HCT116 (cell line): ENCODE results near the gene LIN9.

Experiments used
- CBX3 ChIP-seq: IDR thresholded peaks from 2 replicates; pipeline ENCODE4 v1.6.1; 2012; ENCODE audit warnings: low read depth
- CEBPB ChIP-seq: IDR thresholded peaks from 2 replicates; pipeline ENCODE4 v1.6.1; 2012; ENCODE audit warnings: low read depth
- EZH2 ChIP-seq: fragments of 200-600 bp; sonication (generic); IDR thresholded peaks from 2 replicates; pipeline ENCODE4 v1.6.1; 2017; ENCODE audit warnings: antibody characterized with exemption, mixed run types
- EZH2phosphoT487 ChIP-seq: fragments of 200-600 bp; IDR thresholded peaks from 2 replicates; pipeline ENCODE4 v1.6.1; 2018; ENCODE audit warnings: antibody characterized with exemption, borderline replicate concordance
- POLR2A ChIP-seq: IDR thresholded peaks from 2 replicates; pipeline ENCODE4 v1.7.0; 2011; ENCODE audit warnings: borderline replicate concordance; ENCODE audit not compliant: insufficient read depth, insufficient read length; ENCODE audit errors: extremely low read depth
- POLR2AphosphoS5 ChIP-seq: IDR thresholded peaks from 2 replicates; pipeline ENCODE4 v1.6.1; 2011; ENCODE audit warnings: mild to moderate bottlenecking, low read depth, low read length, moderate library complexity
- ZFX ChIP-seq: fragments of 450-650 bp; IDR thresholded peaks from 2 replicates; pipeline ENCODE4 v1.6.1; 2017
- TF ChIP-seq, protein P1 (sequence below), 3 experiments: fragments of 200-600 bp in 1 of 3; sonication (generic) in 1 of 3; IDR thresholded peaks in 2 of 3; conservative IDR thresholded peaks in 1 of 3; 2 replicates each; pipeline ENCODE4 v1.5.1; 2012 to 2017; ENCODE audit warnings: low read depth in 2 of 3, low read length in 2 of 3, antibody characterized with exemption in 1 of 3, borderline replicate concordance in 1 of 3, control low read depth in 1 of 3, mild to moderate bottlenecking in 1 of 3, mixed read lengths in 1 of 3, mixed run types in 1 of 3, moderate library complexity in 1 of 3; ENCODE audit not compliant: insufficient read depth in 1 of 3
- TF ChIP-seq, protein P2 (sequence below): IDR thresholded peaks from 2 replicates; pipeline ENCODE4 v1.6.1; 2012; ENCODE audit warnings: low read depth
- TF ChIP-seq, protein P3 (sequence below): IDR thresholded peaks from 2 replicates; pipeline ENCODE4 v1.6.1; 2012

GRCh38 chr1:226233293-226233692, 75.7 kb downstream of the LIN9 start:
- TF ChIP-seq CEBPB (no peak), POLR2A (no peak), EZH2phosphoT487 (no peak), CBX3 (no peak), ZFX (no peak), EZH2 (no peak), POLR2AphosphoS5 (no peak)
- TF ChIP-seq, protein P1, sequence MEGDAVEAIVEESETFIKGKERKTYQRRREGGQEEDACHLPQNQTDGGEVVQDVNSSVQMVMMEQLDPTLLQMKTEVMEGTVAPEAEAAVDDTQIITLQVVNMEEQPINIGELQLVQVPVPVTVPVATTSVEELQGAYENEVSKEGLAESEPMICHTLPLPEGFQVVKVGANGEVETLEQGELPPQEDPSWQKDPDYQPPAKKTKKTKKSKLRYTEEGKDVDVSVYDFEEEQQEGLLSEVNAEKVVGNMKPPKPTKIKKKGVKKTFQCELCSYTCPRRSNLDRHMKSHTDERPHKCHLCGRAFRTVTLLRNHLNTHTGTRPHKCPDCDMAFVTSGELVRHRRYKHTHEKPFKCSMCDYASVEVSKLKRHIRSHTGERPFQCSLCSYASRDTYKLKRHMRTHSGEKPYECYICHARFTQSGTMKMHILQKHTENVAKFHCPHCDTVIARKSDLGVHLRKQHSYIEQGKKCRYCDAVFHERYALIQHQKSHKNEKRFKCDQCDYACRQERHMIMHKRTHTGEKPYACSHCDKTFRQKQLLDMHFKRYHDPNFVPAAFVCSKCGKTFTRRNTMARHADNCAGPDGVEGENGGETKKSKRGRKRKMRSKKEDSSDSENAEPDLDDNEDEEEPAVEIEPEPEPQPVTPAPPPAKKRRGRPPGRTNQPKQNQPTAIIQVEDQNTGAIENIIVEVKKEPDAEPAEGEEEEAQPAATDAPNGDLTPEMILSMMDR (IDR thresholded peaks at IDR 0.05 in 2 of 3, conservative IDR thresholded peaks at IDR 0.05 in 1 of 3; ENCODE audit: borderline replicate concordance in 1 of 3, insufficient read depth in 1 of 3, low read depth in 2 of 3, low read length in 2 of 3) = no peak
- TF ChIP-seq, protein P2, sequence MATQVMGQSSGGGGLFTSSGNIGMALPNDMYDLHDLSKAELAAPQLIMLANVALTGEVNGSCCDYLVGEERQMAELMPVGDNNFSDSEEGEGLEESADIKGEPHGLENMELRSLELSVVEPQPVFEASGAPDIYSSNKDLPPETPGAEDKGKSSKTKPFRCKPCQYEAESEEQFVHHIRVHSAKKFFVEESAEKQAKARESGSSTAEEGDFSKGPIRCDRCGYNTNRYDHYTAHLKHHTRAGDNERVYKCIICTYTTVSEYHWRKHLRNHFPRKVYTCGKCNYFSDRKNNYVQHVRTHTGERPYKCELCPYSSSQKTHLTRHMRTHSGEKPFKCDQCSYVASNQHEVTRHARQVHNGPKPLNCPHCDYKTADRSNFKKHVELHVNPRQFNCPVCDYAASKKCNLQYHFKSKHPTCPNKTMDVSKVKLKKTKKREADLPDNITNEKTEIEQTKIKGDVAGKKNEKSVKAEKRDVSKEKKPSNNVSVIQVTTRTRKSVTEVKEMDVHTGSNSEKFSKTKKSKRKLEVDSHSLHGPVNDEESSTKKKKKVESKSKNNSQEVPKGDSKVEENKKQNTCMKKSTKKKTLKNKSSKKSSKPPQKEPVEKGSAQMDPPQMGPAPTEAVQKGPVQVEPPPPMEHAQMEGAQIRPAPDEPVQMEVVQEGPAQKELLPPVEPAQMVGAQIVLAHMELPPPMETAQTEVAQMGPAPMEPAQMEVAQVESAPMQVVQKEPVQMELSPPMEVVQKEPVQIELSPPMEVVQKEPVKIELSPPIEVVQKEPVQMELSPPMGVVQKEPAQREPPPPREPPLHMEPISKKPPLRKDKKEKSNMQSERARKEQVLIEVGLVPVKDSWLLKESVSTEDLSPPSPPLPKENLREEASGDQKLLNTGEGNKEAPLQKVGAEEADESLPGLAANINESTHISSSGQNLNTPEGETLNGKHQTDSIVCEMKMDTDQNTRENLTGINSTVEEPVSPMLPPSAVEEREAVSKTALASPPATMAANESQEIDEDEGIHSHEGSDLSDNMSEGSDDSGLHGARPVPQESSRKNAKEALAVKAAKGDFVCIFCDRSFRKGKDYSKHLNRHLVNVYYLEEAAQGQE = no peak
- TF ChIP-seq, protein P3, sequence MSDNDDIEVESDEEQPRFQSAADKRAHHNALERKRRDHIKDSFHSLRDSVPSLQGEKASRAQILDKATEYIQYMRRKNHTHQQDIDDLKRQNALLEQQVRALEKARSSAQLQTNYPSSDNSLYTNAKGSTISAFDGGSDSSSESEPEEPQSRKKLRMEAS = no peak
